Transverse colon (tissue), 4 donors: ENCODE results near the gene SREBF1. TPM values are rescaled to one million over a fixed set of nuclear protein-coding genes. Genes with fewer than 3 reads are reported as not detected.

ENCODE experiments used
- DNase-seq: peaks from one replicate; pipeline ENCODE4 v3.0.0-alpha.2; 2019
- H3K27ac ChIP-seq, 4 donors: fragments of 200-600 bp; sonication (generic); 2 replicates each; pipeline ENCODE4 v1.5.1; 2016 to 2018; ENCODE audit warnings: inconsistent platforms in 4 of 4
- H3K27me3 ChIP-seq: fragments of 200-600 bp; sonication (generic); 2 replicates; pipeline ENCODE4 v1.5.1; 2017; ENCODE audit warnings: inconsistent platforms
- H3K36me3 ChIP-seq, 4 donors: fragments of 200-600 bp; sonication (generic); 2 replicates each; pipeline ENCODE4 v1.5.1; 2017 to 2019; ENCODE audit warnings: inconsistent platforms in 4 of 4
- H3K4me1 ChIP-seq, 4 donors: fragments of 200-600 bp; sonication (generic); 2 replicates each; pipeline ENCODE4 v1.5.1; 2017 to 2020; ENCODE audit warnings: inconsistent platforms in 4 of 4
- H3K4me3 ChIP-seq, 4 donors: fragments of 200-600 bp; sonication (generic); 1 replicate in 1 of 4; 2 replicates in 3 of 4; pipeline versions ENCODE4 v1.5.1 to v1.6.1; 2017 to 2019; ENCODE audit warnings: inconsistent platforms in 4 of 4
- H3K9me3 ChIP-seq, 2 donors: fragments of 200-600 bp; sonication (generic); 2 replicates each; pipeline ENCODE4 v1.5.1; 2017 to 2019; ENCODE audit warnings: inconsistent platforms in 2 of 2
- CTCF ChIP-seq, 5 experiments: fragments of 200-600 bp in 3 of 5; fragments of 450-650 bp in 2 of 5; sonication (generic) in 3 of 5; IDR thresholded peaks; 1 replicate in 2 of 5; 2 replicates in 3 of 5; pipeline ENCODE4 v1.5.1; 2016 to 2017; ENCODE audit warnings: antibody characterized with exemption in 5 of 5, inconsistent platforms in 3 of 5, mild to moderate bottlenecking in 2 of 5, moderate library complexity in 1 of 5
- EP300 ChIP-seq: sonication (generic); formaldehyde crosslinking; IDR thresholded peaks from one replicate; pipeline ENCODE4 v1.6.1; 2017; ENCODE audit warnings: antibody characterized with exemption, low read depth
- POLR2A ChIP-seq: fragments of 450-650 bp; IDR thresholded peaks from one replicate; pipeline ENCODE4 v1.6.1; 2016; ENCODE audit warnings: antibody characterized with exemption, mild to moderate bottlenecking, moderate library complexity
- POLR2AphosphoS5 ChIP-seq, 3 donors: sonication (generic); formaldehyde crosslinking; IDR thresholded peaks; one replicate each; pipeline ENCODE4 v1.6.1; 2016; ENCODE audit warnings: antibody characterized with exemption in 3 of 3
- WGBS, 2 donors: methylation state at CpG; one replicate each; pipeline ENCODE4 v1.1.5; 2018; ENCODE audit warnings: low coverage in 1 of 2; 5-methylcytosine and 5-hydroxymethylcytosine counted together
- in situ Hi-C, 4 donors: fragments of 200-750 bp; cut with MboI; loops; one replicate each; pipeline versions ENCODE4 v1.15.0 to v1.15.1; 2017; ENCODE audit warnings: low sequenced_read_pairs in 3 of 4, low pct_ligation_motif_present in 1 of 4, low pct_unique_long_range_greater_than_20kb in 1 of 4
- intact Hi-C: fragments of 100-400 bp; cut with DNase I; formaldehyde crosslinking; loops from one replicate; pipeline ENCODE4 v1.15.1; 2023; ENCODE audit warnings: low total_unique reads
- total RNA-seq, 4 donors: library from RNA; depleted of rRNA; stranded (reverse); fragments of >200 nt; gene quantifications; one replicate each; pipeline ENCODE4 v1.1.0, GENCODE V29; 2016

Gene SREBF1
- total RNA-seq, 4 donors from 2014 or later = 45.7 to 206 (median 148) TPM

GRCh38 chr17:17804007-17804406, 32.8 kb downstream of the SREBF1 start:
- intact Hi-C loops (no loop called here), in situ Hi-C loops (loop anchor here in 1 of 4 donors (10.0 kb wide), 1 partner anchor 61 kb away; no protein-coding TSS in a partner anchor)
- no peak overlapping the region for H3K27ac ChIP-seq
- peaks cover 0 to 3% (median 0%) of the 10 kb centered on the region in 4 donors for H3K4me1 ChIP-seq
- H3K9me3 ChIP-seq = no peaks in the 10 kb centered on the region
- WGBS, 2 donors = 80 to 96% methylated on average over 1 to 3 of the region's 3 CpGs
- H3K27me3 ChIP-seq = no peaks in the 10 kb centered on the region
- no peaks in the 10 kb centered on the region for H3K36me3 ChIP-seq
- DNase-seq = no peak
- H3K4me3 ChIP-seq = no peak overlapping the region
- no peak for TF ChIP-seq POLR2AphosphoS5 (IDR thresholded peaks at IDR 0.05)
- TF ChIP-seq EP300 = no peak
- TF ChIP-seq CTCF (IDR thresholded peaks at IDR 0.05) = no peak
- no peak for TF ChIP-seq POLR2A

- in situ Hi-C loops (loop anchor here in 1 of 4 donors (10.0 kb wide), 1 partner anchor 63 kb away; no protein-coding TSS in a partner anchor), intact Hi-C loops (no loop called here)
- TF ChIP-seq CTCF (IDR thresholded peaks at IDR 0.05) (no peak), POLR2AphosphoS5 (IDR thresholded peaks at IDR 0.05) (no peak), EP300 (no peak), POLR2A (no peak)
- Histone ChIP-seq H3K36me3 (no peaks in the 10 kb centered on the region), H3K4me3 (no peak overlapping the region), H3K4me1 (no peaks in the 10 kb centered on the region), H3K9me3 (no peaks in the 10 kb centered on the region), H3K27ac (no peak overlapping the region), H3K27me3 (no peaks in the 10 kb centered on the region)
- DNase-seq = no peak
- WGBS, 2 donors = 93 to 94% methylated on average over 8 to 13 of the region's 13 CpGs
Observed at GRCh38 chr17:17801800-17802481, 34.8 kb downstream of the SREBF1 start.

- Histone ChIP-seq H3K36me3 (no peaks in the 10 kb centered on the region), H3K27me3 (no peaks in the 10 kb centered on the region), H3K9me3 (no peaks in the 10 kb centered on the region), H3K27ac (no peak overlapping the region), H3K4me1 (no peaks in the 10 kb centered on the region), H3K4me3 (no peak overlapping the region)
- TF ChIP-seq EP300 = no peak
- no peak for TF ChIP-seq POLR2A
- TF ChIP-seq CTCF (IDR thresholded peaks at IDR 0.05) = no peak
- no peak for TF ChIP-seq POLR2AphosphoS5 (IDR thresholded peaks at IDR 0.05)
- 80 to 88% methylated on average over 2 to 11 of the region's 12 CpGs for WGBS, 2 donors
- in situ Hi-C loops (loop anchor here in 1 of 4 donors (10.0 kb wide), 1 partner anchor 64 kb away; no protein-coding TSS in a partner anchor), intact Hi-C loops (no loop called here)
- no peak for DNase-seq
Observed at GRCh38 chr17:17800504-17801021, 36.2 kb downstream of the SREBF1 start.

- H3K27ac ChIP-seq = no peak overlapping the region
- H3K9me3 ChIP-seq = no peaks in the 10 kb centered on the region
- H3K27me3 ChIP-seq = no peaks in the 10 kb centered on the region
- no peak for DNase-seq
- intact Hi-C loops = no loop called here
- H3K4me1 ChIP-seq = no peaks in the 10 kb centered on the region
- H3K4me3 ChIP-seq = no peak overlapping the region
- in situ Hi-C loops = loop anchor here in 2 of 4 donors (25.0 kb wide), 1 partner anchor 111 kb away; the partner anchor contains the start of gene RAI1 (in 2 of the 2)
- TF ChIP-seq EP300 (no peak), POLR2AphosphoS5 (IDR thresholded peaks at IDR 0.05) (no peak), CTCF (IDR thresholded peaks at IDR 0.05) (no peak), POLR2A (no peak)
- no peaks in the 10 kb centered on the region for H3K36me3 ChIP-seq
- WGBS, 2 donors = 82% methylated on average over 9 of the region's 16 CpGs; no CpG with 5 or more reads in 1 of the 2 donors
Observed at GRCh38 chr17:17798573-17799255, 38.1 kb downstream of the SREBF1 start.
